ENCODE results near the gene STK32C. TPM values are rescaled to one million over a fixed set of nuclear protein-coding genes. Genes with fewer than 3 reads are reported as not detected.

Gene STK32C
- total RNA-seq, 1 donor from 2014 or later: 13.6 TPM

GRCh38 chr10:132322586-132323048 is 14.9 kb upstream of the STK32C start:
- peaks cover 14% of the 10 kb centered on the region for H3K36me3 Mint-ChIP-seq (ENCODE audit: low read depth, unreplicated experiment)

GRCh38 chr10:132321726-132322125 is 14.0 kb upstream of the STK32C start:
- no peak for TF ChIP-seq CTCF (IDR thresholded peaks at IDR 0.05; ENCODE audit: insufficient read depth, low read depth, low read length)
- no peak for TF ChIP-seq EZH2 (IDR thresholded peaks at IDR 0.05; ENCODE audit: insufficient read depth, low read length)
- Mint-ChIP-seq H3K27ac (ENCODE audit: unreplicated experiment) (peak overlapping the region; percentile 58), H3K4me1 (ENCODE audit: low read depth, unreplicated experiment) (peaks cover 25% of the 10 kb centered on the region), H3K4me3 (ENCODE audit: unreplicated experiment) (no peak overlapping the region), H3K36me3 (ENCODE audit: low read depth, unreplicated experiment) (peaks cover 11% of the 10 kb centered on the region), H3K9me3 (ENCODE audit: unreplicated experiment) (peaks cover 2% of the 10 kb centered on the region), H3K27me3 (ENCODE audit: low read depth, unreplicated experiment) (no peaks in the 10 kb centered on the region)
- no peaks in the 10 kb centered on the region for H3K27me3 ChIP-seq (ENCODE audit: insufficient read depth, low read length)
- peaks cover 9% of the 10 kb centered on the region for H3K4me1 ChIP-seq (ENCODE audit: insufficient read depth, low read length)
- DNase-seq (ENCODE audit: low read depth) (no peak), FAIRE-seq (no peak)
- no peak overlapping the region for H3K4me3 ChIP-seq (ENCODE audit: insufficient read depth, low read depth, low read length)
- H3K9ac ChIP-seq (ENCODE audit: low read length): no peak overlapping the region
- no peak overlapping the region for H2AFZ ChIP-seq (ENCODE audit: low read depth, low read length)
- no peak overlapping the region for H3K27ac ChIP-seq (ENCODE audit: low read depth, low read length)
- peaks cover 19% of the 10 kb centered on the region for H3K79me2 ChIP-seq (ENCODE audit: insufficient read depth, low read length)
- H4K20me1 ChIP-seq (ENCODE audit: insufficient read depth, low read length): peaks cover 11% of the 10 kb centered on the region
- H3K36me3 ChIP-seq (ENCODE audit: insufficient read depth, low read length): peaks cover 6% of the 10 kb centered on the region
- no peaks in the 10 kb centered on the region for H3K9me3 ChIP-seq (ENCODE audit: insufficient read depth, low read depth, low read length)
- H3K4me2 ChIP-seq (ENCODE audit: low read length): no peak overlapping the region

More at GRCh38 chr10:132322586-132323048, 14.9 kb upstream of the STK32C start:
- peaks cover 17% of the 10 kb centered on the region for H4K20me1 ChIP-seq (ENCODE audit: insufficient read depth, low read length)
- no peak overlapping the region for H3K9ac ChIP-seq (ENCODE audit: low read length)
- TF ChIP-seq CTCF (IDR thresholded peaks at IDR 0.05; ENCODE audit: insufficient read depth, low read depth, low read length): no peak
- TF ChIP-seq EZH2 (IDR thresholded peaks at IDR 0.05; ENCODE audit: insufficient read depth, low read length): no peak
- H3K36me3 ChIP-seq (ENCODE audit: insufficient read depth, low read length): peaks cover 6% of the 10 kb centered on the region
- peaks cover 9% of the 10 kb centered on the region for H3K4me1 ChIP-seq (ENCODE audit: insufficient read depth, low read length)
- H3K4me3 ChIP-seq (ENCODE audit: insufficient read depth, low read depth, low read length): no peak overlapping the region
- DNase-seq (ENCODE audit: low read depth) (no peak), FAIRE-seq (no peak)
- H3K4me1 Mint-ChIP-seq (ENCODE audit: low read depth, unreplicated experiment): peaks cover 25% of the 10 kb centered on the region
- H3K27me3 Mint-ChIP-seq (ENCODE audit: low read depth, unreplicated experiment): no peaks in the 10 kb centered on the region
- no peak overlapping the region for H2AFZ ChIP-seq (ENCODE audit: low read depth, low read length)
- no peak overlapping the region for H3K27ac ChIP-seq (ENCODE audit: low read depth, low read length)
- no peaks in the 10 kb centered on the region for H3K9me3 ChIP-seq (ENCODE audit: insufficient read depth, low read depth, low read length)
- H3K79me2 ChIP-seq (ENCODE audit: insufficient read depth, low read length): peaks cover 27% of the 10 kb centered on the region
- H3K4me3 Mint-ChIP-seq (ENCODE audit: unreplicated experiment): no peak overlapping the region
- peak overlapping the region; percentile 13 for H3K27ac Mint-ChIP-seq (ENCODE audit: unreplicated experiment)
- H3K27me3 ChIP-seq (ENCODE audit: insufficient read depth, low read length): no peaks in the 10 kb centered on the region
- peaks cover 2% of the 10 kb centered on the region for H3K9me3 Mint-ChIP-seq (ENCODE audit: unreplicated experiment)
- H3K4me2 ChIP-seq (ENCODE audit: low read length): no peak overlapping the region

GRCh38 chr10:132320654-132321469 is 13.1 kb upstream of the STK32C start:
- Histone ChIP-seq H3K36me3 (ENCODE audit: insufficient read depth, low read length) (peaks cover 4% of the 10 kb centered on the region), H4K20me1 (ENCODE audit: insufficient read depth, low read length) (peaks cover 8% of the 10 kb centered on the region), H3K27ac (ENCODE audit: low read depth, low read length) (peak overlapping the region; percentile 59), H3K4me1 (ENCODE audit: insufficient read depth, low read length) (peaks cover 9% of the 10 kb centered on the region), H2AFZ (ENCODE audit: low read depth, low read length) (peak overlapping the region; percentile 7), H3K27me3 (ENCODE audit: insufficient read depth, low read length) (no peaks in the 10 kb centered on the region), H3K9me3 (ENCODE audit: insufficient read depth, low read depth, low read length) (no peaks in the 10 kb centered on the region), H3K9ac (ENCODE audit: low read length) (peak overlapping the region; percentile 16), H3K4me3 (ENCODE audit: insufficient read depth, low read depth, low read length) (no peak overlapping the region), H3K79me2 (ENCODE audit: insufficient read depth, low read length) (peaks cover 10% of the 10 kb centered on the region), H3K4me2 (ENCODE audit: low read length) (peak overlapping the region; percentile 76)
- no peak for TF ChIP-seq CTCF (IDR thresholded peaks at IDR 0.05; ENCODE audit: insufficient read depth, low read depth, low read length)
- TF ChIP-seq EZH2 (IDR thresholded peaks at IDR 0.05; ENCODE audit: insufficient read depth, low read length): no peak
- DNase-seq (ENCODE audit: low read depth): no peak
- Mint-ChIP-seq H3K9me3 (ENCODE audit: unreplicated experiment) (peaks cover 2% of the 10 kb centered on the region), H3K4me3 (ENCODE audit: unreplicated experiment) (no peak overlapping the region), H3K36me3 (ENCODE audit: low read depth, unreplicated experiment) (peaks cover 8% of the 10 kb centered on the region), H3K27ac (ENCODE audit: unreplicated experiment) (peak overlapping the region; percentile 98), H3K4me1 (ENCODE audit: low read depth, unreplicated experiment) (peaks cover 25% of the 10 kb centered on the region), H3K27me3 (ENCODE audit: low read depth, unreplicated experiment) (no peaks in the 10 kb centered on the region)
- no peak for FAIRE-seq
